ENCODE results near the gene MCF2L. TPM values are rescaled to one million over a fixed set of nuclear protein-coding genes. Genes with fewer than 3 reads are reported as not detected.
A peak's percentile ranks its signal among the peaks of the same experiment; 100 is the strongest.

Gene MCF2L
- total and polyA plus RNA-seq, 8 donors, result 16.0 to 83.6 (median 23.6) TPM

- Histone ChIP-seq H3K27ac (no peak overlapping the region), H3K9me3 (no peaks in the 10 kb centered on the region), H3K36me3 (no peaks in the 10 kb centered on the region), H3K4me3 (no peak overlapping the region), H3K27me3 (no peaks in the 10 kb centered on the region), H3K4me1 (no peaks in the 10 kb centered on the region)
- 64 to 72% methylated on average over 7 of the region's 7 CpGs for WGBS, 2 donors
- intact Hi-C loops (cut with DNase I), result no loop called here
- no peak for FAIRE-seq
- TF ChIP-seq CTCF (IDR thresholded peaks at IDR 0.05), result no peak
- peak in 1 of 4 donors; percentile 11 for ATAC-seq
- peak in 3 of 6 donors; percentile 5 to 29 (median 26) for DNase-seq
These were observed 79.8 kb downstream of the MCF2L start for GRCh38 chr13:113048766-113049165.

GRCh38 chr13:113049521-113049941 is 80.5 kb downstream of the MCF2L start:
- no peaks in the 10 kb centered on the region for H3K36me3 ChIP-seq
- intact Hi-C loops (cut with DNase I), result no loop called here
- no peaks in the 10 kb centered on the region for H3K27me3 ChIP-seq
- ATAC-seq (peak in 2 of 4 donors; percentile 63), DNase-seq (peak in 3 of 6 donors; percentile 12 to 49 (median 43)), FAIRE-seq (no peak)
- TF ChIP-seq CTCF (IDR thresholded peaks at IDR 0.05), result no peak
- H3K4me3 ChIP-seq, result no peak overlapping the region
- no peaks in the 10 kb centered on the region for H3K9me3 ChIP-seq
- no peaks in the 10 kb centered on the region for H3K4me1 ChIP-seq
- 79 to 81% methylated on average over 13 of the region's 13 CpGs for WGBS, 2 donors
- H3K27ac ChIP-seq, result no peak overlapping the region

GRCh38 chr13:113049981-113050380 is 81.0 kb downstream of the MCF2L start:
- FAIRE-seq (no peak), DNase-seq (peak in 2 of 6 donors; percentile 9 to 12), ATAC-seq (no peak)
- TF ChIP-seq CTCF (IDR thresholded peaks at IDR 0.05), result no peak
- intact Hi-C loops (cut with DNase I), result no loop called here
- H3K4me3 ChIP-seq, result no peak overlapping the region
- no peaks in the 10 kb centered on the region for H3K27me3 ChIP-seq
- H3K4me1 ChIP-seq, result no peaks in the 10 kb centered on the region
- H3K9me3 ChIP-seq, result no peaks in the 10 kb centered on the region
- H3K27ac ChIP-seq, result no peak overlapping the region
- no peaks in the 10 kb centered on the region for H3K36me3 ChIP-seq
- 78% methylated on average over 8 of the region's 8 CpGs for WGBS, 2 donors

GRCh38 chr13:113050734-113051431 is 81.9 kb downstream of the MCF2L start:
- WGBS, 2 donors, result 84% methylated on average over 40 to 42 of the region's 48 CpGs
- peak in 3 of 6 donors; percentile 16 to 62 (median 53) for DNase-seq
- Histone ChIP-seq H3K27me3 (no peaks in the 10 kb centered on the region), H3K4me3 (no peak overlapping the region), H3K27ac (no peak overlapping the region), H3K9me3 (no peaks in the 10 kb centered on the region), H3K36me3 (no peaks in the 10 kb centered on the region), H3K4me1 (no peaks in the 10 kb centered on the region)
- ATAC-seq, result peak in 1 of 4 donors; percentile 30
- intact Hi-C loops (cut with DNase I), result no loop called here
- TF ChIP-seq CTCF (IDR thresholded peaks at IDR 0.05), result no peak
- FAIRE-seq, result no peak

- Histone ChIP-seq H3K9me3 (no peaks in the 10 kb centered on the region), H3K4me1 (no peaks in the 10 kb centered on the region), H3K27me3 (no peaks in the 10 kb centered on the region), H3K27ac (no peak overlapping the region), H3K36me3 (no peaks in the 10 kb centered on the region), H3K4me3 (no peak overlapping the region)
- DNase-seq (peak in 3 of 6 donors; percentile 4 to 34 (median 27)), ATAC-seq (no peak), FAIRE-seq (no peak)
- 92% methylated on average over 14 of the region's 14 CpGs for WGBS, 2 donors
- intact Hi-C loops (cut with DNase I), result no loop called here
- no peak for TF ChIP-seq CTCF (IDR thresholded peaks at IDR 0.05)
These were observed 82.6 kb downstream of the MCF2L start for GRCh38 chr13:113051641-113052040.
